Measurements from ENCODE around the gene BMERB1.
"Not testable (repeated sequence)": the region's sequence is repeated elsewhere in the genome, so short reads cannot be mapped to it uniquely, and the experiment has no call there.

Gene BMERB1

GRCh38 chr16:15571557-15571956, 137.2 kb downstream of the BMERB1 start:
- no peak for DNase-seq

DNA sequence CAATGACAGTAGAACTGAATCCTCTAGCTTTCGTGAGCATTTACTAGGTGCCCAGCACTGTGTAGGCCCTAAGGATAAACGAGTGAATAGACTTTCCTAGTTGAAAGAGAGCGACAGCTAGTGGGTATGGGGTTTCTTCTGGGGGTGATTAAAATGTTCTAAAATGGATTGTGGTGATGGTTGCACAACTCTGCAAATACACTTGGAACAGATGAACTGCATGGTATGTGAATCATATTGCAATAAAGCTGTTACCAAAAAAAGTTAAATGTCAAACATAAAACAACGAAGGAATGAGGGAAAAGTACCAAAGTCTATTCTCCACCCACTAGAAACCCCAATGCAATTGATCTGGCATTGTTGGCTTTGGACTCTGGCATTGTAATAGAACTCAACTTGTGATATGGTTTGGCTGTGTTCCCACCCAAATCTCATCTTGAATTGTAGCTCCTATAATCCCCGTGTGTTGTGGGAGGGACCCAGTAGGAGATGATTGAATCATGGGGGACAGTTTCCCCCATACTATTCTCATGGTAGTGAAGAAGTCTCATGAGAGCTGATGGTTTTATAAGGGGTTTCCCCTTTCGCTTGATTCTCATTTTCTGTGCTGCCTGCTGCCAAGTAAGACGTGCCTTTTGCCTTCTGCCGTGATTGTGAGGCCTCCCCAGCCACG, 138.1 kb downstream of the BMERB1 start:
- DNase-seq = no peak

DNA sequence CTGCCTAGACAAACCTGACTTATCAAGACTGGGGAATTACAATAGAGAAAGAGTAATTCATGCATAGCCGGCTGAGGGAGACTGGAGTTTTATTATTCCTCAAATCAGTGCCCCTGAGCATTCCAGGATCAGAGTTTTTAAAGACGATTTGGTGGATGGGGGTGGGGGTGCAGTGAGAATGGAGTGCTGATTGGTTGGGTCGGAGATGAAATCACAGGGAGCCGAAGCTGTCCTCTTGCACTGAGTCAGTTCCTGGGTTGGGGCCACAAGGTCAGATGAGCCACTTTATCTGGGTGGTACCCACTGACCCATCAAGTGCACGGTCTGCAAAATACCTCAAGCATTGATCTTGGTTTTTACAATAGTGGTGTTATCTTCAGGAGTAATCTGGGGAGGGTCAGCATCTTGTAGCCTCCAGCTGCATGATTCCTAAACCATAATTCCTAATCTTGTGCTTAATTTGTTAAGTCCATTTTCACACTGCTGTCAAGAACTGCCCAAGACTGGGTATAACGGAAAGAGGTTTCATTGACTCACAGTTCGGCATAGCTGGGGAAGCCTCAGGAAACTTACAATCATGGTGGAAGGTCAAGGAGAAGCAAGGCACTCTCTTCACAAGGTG, 139.0 kb downstream of the BMERB1 start:
- no peak for DNase-seq

DNA sequence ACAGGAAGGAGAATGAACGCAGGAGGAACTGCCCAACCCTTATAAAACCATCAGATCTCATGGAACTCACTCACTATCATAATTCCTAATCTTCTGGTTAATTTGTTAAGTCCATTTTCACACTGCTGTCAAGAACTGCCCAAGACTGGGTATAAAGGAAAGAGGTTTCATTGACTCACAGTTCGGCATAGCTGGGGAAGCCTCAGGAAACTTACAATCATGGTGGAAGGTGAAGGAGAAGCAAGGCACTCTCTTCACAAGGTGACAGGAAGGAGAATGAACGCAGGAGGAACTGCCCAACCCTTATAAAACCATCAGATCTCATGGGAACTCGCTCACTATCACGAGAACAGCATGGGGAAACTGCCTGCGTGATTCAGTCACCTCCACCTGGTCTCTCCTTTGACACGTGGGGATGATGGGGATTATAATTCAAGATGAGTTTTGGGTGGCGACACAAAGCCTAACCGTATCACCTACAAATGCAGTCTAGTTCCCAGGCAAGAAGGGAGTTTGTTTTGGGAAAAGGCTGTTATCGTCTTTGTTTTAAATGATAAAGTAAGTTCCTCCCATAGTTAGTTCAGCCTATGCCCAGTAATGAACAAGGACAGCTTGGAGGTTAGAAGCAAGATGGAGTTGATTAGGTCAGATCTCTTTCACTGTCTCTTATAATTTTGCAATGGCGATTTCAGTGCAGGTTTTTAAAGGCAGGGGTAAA, 139.7 kb downstream of the BMERB1 start:
- not testable (repeated sequence) for DNase-seq

- no peak for DNase-seq
These were observed 140.2 kb downstream of the BMERB1 start for GRCh38 chr16:15574614-15574948.

DNA sequence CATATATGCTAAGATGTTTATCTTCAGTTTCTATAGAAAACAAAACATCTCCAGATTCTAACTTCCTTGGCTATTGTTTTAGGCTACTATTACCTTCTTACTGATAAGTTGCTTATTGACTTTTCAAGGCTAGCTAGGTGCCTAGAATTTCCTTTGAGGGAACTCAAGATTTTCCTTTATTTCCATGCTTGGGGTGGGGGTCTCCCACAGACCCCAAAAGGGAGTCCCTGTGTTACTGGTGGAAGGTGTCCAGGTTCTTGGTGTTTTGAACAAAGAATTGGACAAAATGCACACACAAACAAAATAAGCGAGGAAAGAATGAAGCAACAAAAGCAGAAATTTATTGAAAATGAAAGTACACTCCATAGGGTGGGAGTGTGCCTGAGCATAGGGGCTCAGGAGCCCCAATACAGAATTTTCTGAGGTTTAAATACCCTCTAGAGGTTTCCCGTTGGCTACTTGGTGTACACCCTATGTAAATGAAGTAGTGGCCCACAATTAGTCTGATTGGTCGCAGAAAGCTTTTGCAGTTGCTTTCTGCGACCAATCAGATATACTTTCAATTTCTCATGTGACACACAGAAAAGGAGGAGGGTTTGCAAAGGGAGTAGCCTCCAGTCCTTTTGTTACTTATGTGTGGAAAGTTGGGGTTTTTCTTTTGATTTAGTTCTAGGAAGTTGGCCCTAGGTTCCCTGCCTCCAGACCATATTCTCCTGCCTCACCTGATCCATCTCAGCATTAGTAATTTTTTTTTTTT, 141.1 kb downstream of the BMERB1 start:
- DNase-seq = no peak

- no peak for DNase-seq
These were observed 142.9 kb downstream of the BMERB1 start for GRCh38 chr16:15576960-15577958.

- no peak for DNase-seq
These were observed 144.4 kb downstream of the BMERB1 start for GRCh38 chr16:15578824-15579223.

GRCh38 chr16:15581127-15581815, 146.9 kb downstream of the BMERB1 start:
- no peak for DNase-seq

DNA sequence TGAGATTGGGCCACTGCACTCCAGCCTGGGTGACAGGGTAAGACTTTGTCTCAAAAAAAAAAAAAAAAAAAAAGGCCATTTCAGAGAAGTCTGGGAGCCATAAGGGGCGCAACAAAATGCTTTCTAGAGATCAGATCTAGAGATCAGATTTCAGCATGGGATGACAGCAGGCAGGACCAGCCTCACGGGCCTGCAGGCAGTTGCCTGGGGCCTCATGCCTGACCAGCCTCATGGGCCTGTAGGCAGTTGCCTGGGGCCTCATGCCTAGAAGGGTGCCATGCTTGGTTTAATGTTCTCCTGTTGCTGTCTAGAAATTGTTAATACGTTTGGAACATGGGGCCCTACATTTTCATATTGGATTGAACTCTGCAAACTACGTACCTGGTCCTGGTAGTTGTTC, 149.1 kb downstream of the BMERB1 start:
- no peak for DNase-seq

DNA sequence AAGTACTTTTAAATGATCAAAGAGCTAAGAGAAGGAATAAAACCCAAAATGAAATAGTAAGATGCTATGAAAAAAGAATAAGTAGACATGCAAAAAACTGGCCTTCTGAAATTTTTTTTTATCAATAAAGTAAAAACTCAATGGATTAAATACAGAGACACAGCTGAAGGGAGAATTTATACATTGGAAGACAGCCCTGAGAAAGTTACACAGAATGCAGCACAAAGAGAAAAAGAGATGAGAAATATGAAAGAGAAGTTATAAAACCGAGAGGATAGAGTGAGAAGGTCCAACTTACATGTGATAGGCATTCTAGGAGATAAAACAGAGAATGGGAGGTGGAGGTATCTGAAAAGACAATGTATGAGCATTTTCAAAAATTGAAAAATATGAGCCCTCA, 151.6 kb downstream of the BMERB1 start:
- no peak for DNase-seq

DNA sequence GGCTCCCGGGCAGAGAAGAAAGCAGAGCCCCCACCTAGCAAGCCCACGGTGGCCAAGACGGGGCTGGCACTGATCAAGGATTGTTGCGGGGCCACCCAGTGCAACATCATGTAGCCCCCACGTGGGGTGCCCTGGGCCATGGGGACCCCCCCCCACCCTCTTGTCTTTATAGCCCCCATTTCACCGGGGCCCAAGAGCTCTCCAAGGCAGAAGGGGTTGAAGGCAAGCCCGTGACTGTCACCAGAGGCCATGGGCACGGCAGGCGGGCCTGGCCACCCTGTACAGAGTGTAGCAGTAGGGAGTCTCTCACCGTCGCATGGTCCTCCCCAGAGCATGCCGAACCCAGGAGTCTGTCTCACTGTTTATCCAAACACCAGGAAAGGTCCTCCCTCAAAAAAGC, 152.3 kb downstream of the BMERB1 start:
- no peak for DNase-seq

GRCh38 chr16:15587152-15587825, 152.9 kb downstream of the BMERB1 start:
- no peak for DNase-seq

DNA sequence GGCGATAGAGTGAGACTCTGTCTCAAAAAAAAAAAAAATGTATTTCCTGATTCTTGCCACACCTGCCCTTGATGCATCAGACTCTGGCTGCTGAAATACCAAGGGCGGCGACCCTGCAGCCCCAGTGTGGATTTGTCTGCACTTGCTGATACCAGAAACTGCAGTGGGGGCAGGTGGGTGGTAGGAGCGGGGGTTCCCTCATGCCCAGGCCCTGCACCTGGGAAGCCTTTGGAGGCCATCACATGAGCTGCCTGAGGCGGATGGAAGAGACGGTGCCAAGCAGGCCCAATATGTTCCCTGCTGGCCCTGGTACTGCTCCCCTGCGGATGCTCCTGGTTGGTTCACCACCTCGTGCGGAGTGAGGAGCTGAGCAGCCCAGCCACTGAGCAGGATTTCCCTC, 157.9 kb downstream of the BMERB1 start:
- DNase-seq = no peak

DNA sequence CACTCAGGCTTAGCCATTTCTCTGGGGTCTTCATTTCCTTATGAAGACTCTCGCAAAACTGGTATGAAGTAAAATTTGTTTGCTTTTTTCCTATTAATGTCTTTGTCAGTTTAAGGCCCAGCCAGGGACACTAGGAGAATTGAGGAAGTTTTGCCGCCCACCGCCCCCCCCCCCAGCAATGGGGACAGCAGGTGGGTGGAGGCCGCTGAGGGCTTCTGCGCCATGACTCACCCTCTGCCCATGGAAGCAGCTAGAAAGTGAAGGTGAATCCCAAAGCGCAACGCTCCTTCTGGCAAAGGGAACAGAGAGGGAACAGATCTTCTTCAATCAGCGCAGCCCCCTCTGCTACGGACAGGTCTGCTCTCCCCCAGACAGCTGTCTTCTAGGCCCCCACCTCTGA, 158.8 kb downstream of the BMERB1 start:
- DNase-seq = no peak

GRCh38 chr16:15594711-15595320, 160.4 kb downstream of the BMERB1 start:
- no peak for DNase-seq

DNA sequence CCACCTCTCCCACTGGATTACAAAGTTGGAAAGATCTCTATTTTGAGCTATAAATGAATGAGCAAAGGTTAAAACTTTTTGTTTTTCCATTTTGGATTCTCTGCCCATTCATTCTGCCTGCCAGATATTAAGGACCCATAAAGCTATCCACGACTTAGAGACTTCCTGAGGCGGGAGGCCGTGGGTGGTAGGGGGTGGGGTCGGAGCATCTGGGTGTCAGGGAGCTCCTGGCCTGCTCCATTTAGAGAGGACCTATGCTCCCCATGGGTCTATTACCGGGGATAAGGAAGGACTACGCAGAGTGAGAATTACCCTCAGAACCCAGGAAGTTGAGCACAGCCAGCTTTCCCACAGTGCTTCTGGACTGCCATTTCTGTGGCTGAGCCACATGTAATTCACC, 162.7 kb downstream of the BMERB1 start:
- DNase-seq = no peak

- no peak for DNase-seq
These were observed 163.6 kb downstream of the BMERB1 start for GRCh38 chr16:15597822-15598647.

DNA sequence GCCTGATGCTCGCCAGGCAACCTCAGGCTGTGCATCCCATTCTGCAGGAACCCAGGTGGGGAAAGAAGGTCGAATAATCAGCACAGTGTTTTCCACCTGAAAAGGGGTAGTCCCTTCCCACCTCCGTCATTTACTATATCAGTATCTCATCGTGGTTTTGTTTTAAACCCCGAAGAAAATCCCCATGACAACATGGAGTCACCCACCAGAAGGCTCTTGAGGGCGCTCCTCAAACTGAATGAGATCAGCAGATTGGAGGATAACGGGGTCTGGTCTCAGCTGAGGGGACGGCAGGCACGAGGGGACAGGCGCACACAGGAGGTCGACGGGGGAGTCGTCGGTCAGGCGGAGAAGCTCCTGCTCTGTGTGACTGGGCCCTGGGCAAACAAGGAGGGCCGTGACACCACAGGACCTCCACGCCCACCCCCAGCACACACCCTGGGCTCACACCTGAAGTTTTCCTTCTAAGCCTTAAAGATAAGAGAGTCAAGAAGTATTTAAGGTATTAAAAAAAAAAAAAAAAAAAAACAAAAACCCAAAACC, 164.3 kb downstream of the BMERB1 start:
- no peak for DNase-seq

All from left hindlimb (tissue), 1 donor.